Ascending aorta (tissue), 2 donors: Measurements from ENCODE around the gene UPP2. TPM values are rescaled to one million over a fixed set of nuclear protein-coding genes. Genes with fewer than 3 reads are reported as not detected.

ENCODE experiments used
- DNase-seq, 2 donors: peaks; one replicate each; pipeline ENCODE4 v3.0.0-alpha.2; 2019; ENCODE audit warnings: low spot score in 2 of 2
- H3K27ac ChIP-seq, 2 donors: fragments of 200-600 bp; sonication (generic); one replicate each; pipeline ENCODE4 v1.5.1; 2016 to 2017; ENCODE audit warnings: mild to moderate bottlenecking in 1 of 2
- H3K27me3 ChIP-seq: fragments of 200-600 bp; sonication (generic); one replicate; pipeline ENCODE4 v1.5.1; 2017
- H3K36me3 ChIP-seq, 2 donors: fragments of 200-600 bp; sonication (generic); one replicate each; pipeline ENCODE4 v1.5.1; 2016
- H3K4me1 ChIP-seq, 2 donors: fragments of 200-600 bp; sonication (generic); one replicate each; pipeline ENCODE4 v1.5.1; 2016 to 2017; ENCODE audit warnings: mild to moderate bottlenecking in 1 of 2
- H3K4me3 ChIP-seq, 2 donors: fragments of 200-600 bp; sonication (generic); one replicate each; pipeline ENCODE4 v1.5.1; 2016 to 2017; ENCODE audit warnings: mild to moderate bottlenecking in 1 of 2
- H3K9me3 ChIP-seq, 2 donors: fragments of 200-600 bp; sonication (generic); one replicate each; pipeline ENCODE4 v1.5.1; 2016
- intact Hi-C: fragments of 100-400 bp; cut with DNase I; formaldehyde crosslinking; loops from one replicate; pipeline ENCODE4 v1.15.1; 2023
- total RNA-seq: library from RNA; depleted of rRNA; stranded (reverse); fragments of >200 nt; gene quantifications from one replicate; pipeline ENCODE4 v1.1.0, GENCODE V29; 2016
- TF ChIP-seq, protein P1 (sequence below), 3 experiments: fragments of 200-600 bp in 2 of 3; fragments of 450-650 bp in 1 of 3; sonication (generic) in 2 of 3; IDR thresholded peaks; one replicate each; pipeline ENCODE4 v1.5.1; 2016 to 2019; ENCODE audit warnings: antibody characterized with exemption in 3 of 3, mild to moderate bottlenecking in 1 of 3, moderate library complexity in 1 of 3

The UPP2 gene
- total RNA-seq, 1 donor from 2014 or later = not detected

DNA sequence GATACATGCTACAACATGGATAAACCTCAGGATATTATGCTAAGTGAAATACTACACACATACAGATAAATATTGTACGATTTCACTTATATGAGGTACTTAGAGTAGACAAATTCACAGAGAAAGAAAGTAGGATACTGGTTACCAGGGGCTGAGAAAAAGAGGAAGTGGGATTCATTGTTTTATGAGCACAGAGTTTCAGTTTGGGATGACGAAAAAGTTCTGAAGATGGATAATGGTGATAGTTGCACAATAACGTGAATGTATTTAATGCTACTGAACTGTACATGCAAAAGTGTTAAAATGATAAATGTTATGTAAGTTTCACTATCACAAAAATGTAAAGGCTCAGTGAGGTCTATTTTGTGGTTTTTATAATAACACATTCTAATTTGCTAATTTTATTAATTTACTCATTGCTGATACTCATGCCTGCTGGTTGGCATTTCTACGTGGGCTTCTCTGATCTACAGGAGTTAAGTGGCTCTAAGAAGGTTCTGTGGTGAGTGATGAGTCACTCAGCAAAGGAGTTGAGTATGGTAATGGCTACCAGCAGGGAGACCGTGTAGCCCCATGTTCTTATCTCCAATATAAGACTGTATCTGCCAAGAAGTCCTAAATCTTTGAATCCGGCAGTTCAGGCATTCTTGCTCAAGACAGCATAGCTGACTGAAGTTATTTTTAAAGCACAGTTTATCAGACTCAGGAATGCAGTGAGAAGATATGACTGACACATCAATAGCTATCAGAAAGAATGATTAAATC is 41.1 kb downstream of the UPP2 start:
- TF ChIP-seq, protein P1, sequence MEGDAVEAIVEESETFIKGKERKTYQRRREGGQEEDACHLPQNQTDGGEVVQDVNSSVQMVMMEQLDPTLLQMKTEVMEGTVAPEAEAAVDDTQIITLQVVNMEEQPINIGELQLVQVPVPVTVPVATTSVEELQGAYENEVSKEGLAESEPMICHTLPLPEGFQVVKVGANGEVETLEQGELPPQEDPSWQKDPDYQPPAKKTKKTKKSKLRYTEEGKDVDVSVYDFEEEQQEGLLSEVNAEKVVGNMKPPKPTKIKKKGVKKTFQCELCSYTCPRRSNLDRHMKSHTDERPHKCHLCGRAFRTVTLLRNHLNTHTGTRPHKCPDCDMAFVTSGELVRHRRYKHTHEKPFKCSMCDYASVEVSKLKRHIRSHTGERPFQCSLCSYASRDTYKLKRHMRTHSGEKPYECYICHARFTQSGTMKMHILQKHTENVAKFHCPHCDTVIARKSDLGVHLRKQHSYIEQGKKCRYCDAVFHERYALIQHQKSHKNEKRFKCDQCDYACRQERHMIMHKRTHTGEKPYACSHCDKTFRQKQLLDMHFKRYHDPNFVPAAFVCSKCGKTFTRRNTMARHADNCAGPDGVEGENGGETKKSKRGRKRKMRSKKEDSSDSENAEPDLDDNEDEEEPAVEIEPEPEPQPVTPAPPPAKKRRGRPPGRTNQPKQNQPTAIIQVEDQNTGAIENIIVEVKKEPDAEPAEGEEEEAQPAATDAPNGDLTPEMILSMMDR (IDR thresholded peaks at IDR 0.05) = no peak
- Histone ChIP-seq H3K9me3 (no peaks in the 10 kb centered on the region), H3K27me3 (no peaks in the 10 kb centered on the region), H3K27ac (no peak overlapping the region), H3K4me3 (no peak overlapping the region), H3K36me3 (no peaks in the 10 kb centered on the region), H3K4me1 (no peaks in the 10 kb centered on the region)
- DNase-seq = no peak
- intact Hi-C loops = no loop called here

DNA sequence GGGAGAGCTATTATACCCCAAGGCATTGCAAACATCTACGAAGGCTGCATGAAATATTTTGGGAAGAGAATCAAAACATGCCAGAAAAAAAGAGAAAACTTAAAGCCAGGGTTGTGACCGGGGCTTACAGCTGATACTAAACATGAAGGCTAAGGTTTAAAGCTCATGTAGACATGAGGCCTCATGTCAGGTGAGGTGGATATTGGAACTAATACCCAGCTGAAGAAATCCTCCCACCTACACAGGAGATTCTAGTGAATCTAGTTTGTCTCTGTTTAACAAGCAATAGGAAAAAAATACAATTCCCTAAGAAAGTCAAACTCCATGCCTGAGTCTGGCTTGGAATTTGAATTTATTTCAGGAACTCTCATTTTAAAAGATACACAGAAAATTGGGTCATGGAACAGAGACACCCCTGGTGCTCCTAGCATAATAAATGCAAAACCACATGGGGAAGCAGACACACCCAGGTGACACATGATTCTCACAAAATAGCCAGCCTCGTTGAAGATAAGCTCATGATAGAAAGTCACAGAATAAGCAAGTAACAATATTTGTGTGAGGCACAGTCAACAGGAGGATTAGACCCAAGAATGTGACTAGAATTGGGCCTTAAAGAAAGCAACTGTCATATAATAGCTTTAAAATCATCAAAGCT is 42.2 kb downstream of the UPP2 start:
- H3K9me3 ChIP-seq = no peaks in the 10 kb centered on the region
- no peak for DNase-seq
- H3K27ac ChIP-seq = no peak overlapping the region
- TF ChIP-seq, protein P1 (IDR thresholded peaks at IDR 0.05) = no peak
- H3K36me3 ChIP-seq = no peaks in the 10 kb centered on the region
- H3K4me1 ChIP-seq = no peaks in the 10 kb centered on the region
- no peaks in the 10 kb centered on the region for H3K27me3 ChIP-seq
- H3K4me3 ChIP-seq = no peak overlapping the region
- intact Hi-C loops = no loop called here

DNA sequence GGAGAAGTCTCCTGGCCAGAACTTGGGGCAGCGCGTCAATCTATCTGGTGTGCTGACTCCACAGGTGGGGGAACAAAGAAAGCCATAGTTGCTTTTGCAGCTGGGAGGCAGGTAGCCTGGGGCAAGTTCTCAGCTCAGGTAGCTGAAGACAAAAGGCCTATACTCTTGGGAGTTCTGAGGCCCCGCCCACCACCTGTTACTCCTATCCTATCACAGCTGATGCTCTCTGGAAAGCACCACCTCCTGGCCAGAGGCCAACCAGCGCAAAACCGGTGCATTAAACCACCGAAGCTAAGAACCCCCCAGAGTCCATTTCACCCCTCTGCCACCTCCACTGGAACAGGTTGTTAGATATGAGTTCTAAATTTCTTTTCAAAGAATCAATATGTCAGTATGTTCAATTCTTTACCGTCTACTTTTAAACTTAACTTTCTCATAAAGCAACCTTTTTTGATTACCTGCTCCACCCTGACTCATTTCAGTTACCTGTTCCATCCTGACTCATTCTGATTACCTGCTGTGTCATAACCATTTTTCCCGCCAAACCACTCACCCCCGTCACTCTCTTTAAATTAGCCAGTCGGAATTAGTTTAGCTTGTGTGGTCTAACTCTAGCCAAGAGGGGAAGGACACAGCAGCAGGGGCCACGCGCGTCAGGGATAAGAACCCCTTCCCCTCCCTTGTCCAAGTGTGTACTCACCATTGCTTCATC is 43.4 kb downstream of the UPP2 start:
- no peak for DNase-seq
- Histone ChIP-seq H3K9me3 (no peaks in the 10 kb centered on the region), H3K4me1 (no peaks in the 10 kb centered on the region), H3K4me3 (no peak overlapping the region), H3K36me3 (no peaks in the 10 kb centered on the region), H3K27ac (no peak overlapping the region), H3K27me3 (no peaks in the 10 kb centered on the region)
- intact Hi-C loops = no loop called here
- TF ChIP-seq, protein P1 (IDR thresholded peaks at IDR 0.05) = no peak

DNA sequence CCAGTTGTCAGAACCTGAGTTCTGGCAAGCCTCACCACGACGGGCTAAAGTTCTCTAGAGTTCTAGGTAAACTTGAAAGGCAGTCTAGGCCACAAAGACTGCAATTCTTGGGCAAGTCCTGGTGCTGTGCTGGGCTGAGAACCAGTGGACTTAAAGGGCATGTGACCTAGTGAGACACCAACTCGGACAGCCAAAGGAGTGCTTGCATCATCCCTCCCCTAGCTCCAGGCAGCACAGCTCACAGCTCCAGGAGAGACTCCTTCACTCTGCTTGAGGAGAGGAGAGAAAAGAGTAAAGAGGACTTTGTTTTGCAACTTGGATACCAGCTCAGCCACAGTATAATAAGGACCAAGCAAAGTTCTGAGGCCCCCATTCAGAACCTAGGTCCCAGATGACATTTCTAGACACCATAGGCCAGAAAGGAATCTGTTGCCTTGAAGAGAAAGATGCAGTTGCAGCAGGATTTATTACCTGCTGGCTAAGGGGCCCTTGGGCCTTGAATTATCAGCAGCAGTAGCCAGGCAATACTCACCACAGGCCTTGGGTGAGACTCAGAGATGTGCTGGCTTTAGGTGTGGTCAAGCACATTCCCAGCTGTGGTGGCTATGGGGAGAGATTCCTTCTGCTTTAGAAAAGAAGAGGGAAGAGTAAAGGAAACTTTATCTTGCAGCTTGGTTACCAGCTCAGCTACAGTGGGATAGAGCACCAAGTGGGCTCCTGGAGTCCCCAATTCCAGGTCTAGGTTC is 51.8 kb downstream of the UPP2 start:
- no peak overlapping the region for H3K27ac ChIP-seq
- H3K4me1 ChIP-seq = no peaks in the 10 kb centered on the region
- intact Hi-C loops = no loop called here
- H3K9me3 ChIP-seq = no peaks in the 10 kb centered on the region
- no peak overlapping the region for H3K4me3 ChIP-seq
- DNase-seq = no peak
- TF ChIP-seq, protein P1 (IDR thresholded peaks at IDR 0.05) = no peak
- no peaks in the 10 kb centered on the region for H3K27me3 ChIP-seq
- no peaks in the 10 kb centered on the region for H3K36me3 ChIP-seq

DNA sequence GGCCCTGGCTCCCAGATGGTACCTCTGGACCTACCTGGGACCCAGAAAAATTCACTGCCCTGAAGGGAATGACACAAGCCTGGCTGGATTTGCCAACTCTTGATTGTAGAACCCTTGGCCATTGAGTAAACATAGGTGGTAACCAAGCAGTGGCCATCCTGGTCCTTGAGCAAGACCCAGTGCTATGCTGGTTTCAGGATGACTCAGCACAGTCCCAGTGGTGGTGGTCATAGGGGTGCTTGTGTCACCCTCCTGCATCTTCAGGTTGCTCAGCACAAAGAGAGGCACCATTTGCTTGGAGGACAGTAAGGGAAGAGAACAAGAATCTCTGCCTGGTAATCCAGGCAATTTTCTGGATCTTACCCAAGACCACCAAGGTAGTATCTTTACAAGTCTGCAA is 52.9 kb downstream of the UPP2 start:
- intact Hi-C loops = no loop called here
- no peaks in the 10 kb centered on the region for H3K9me3 ChIP-seq
- TF ChIP-seq, protein P1 (IDR thresholded peaks at IDR 0.05) = no peak
- H3K27ac ChIP-seq = no peak overlapping the region
- no peak overlapping the region for H3K4me3 ChIP-seq
- no peaks in the 10 kb centered on the region for H3K36me3 ChIP-seq
- H3K4me1 ChIP-seq = no peaks in the 10 kb centered on the region
- no peaks in the 10 kb centered on the region for H3K27me3 ChIP-seq
- no peak for DNase-seq
